ENCODE results near the gene RNF149. TPM values are rescaled to one million over a fixed set of nuclear protein-coding genes. Genes with fewer than 3 reads are reported as not detected.
A peak's percentile ranks its signal among the peaks of the same experiment; 100 is the strongest.
"Not testable (repeated sequence)": the region's sequence is repeated elsewhere in the genome, so short reads cannot be mapped to it uniquely, and the experiment has no call there.

RNF149 gene
- total RNA-seq, 1 donor from 2014 or later = 120 TPM

GRCh38 chr2:101354420-101355311 lies 46.2 kb upstream of the RNF149 start:
- Histone ChIP-seq H3K36me3 (ENCODE audit: control insufficient read depth, insufficient read depth, low read length) (no peaks in the 10 kb centered on the region), H3K4me3 (ENCODE audit: low read depth, low read length) (no peak overlapping the region), H3K27me3 (ENCODE audit: control insufficient read depth, insufficient read depth, low read length) (no peaks in the 10 kb centered on the region)
- no peak for DNase-seq (ENCODE audit: low read depth)
- FAIRE-seq = no peak
- TF ChIP-seq CTCF (IDR thresholded peaks at IDR 0.05; ENCODE audit: insufficient read depth, low read length, severe bottlenecking) = no peak

- not testable (repeated sequence) for DNase-seq (ENCODE audit: low read depth)
These were observed 44.1 kb upstream of the RNF149 start for GRCh38 chr2:101352631-101353030.

GRCh38 chr2:101351207-101351606 lies 42.7 kb upstream of the RNF149 start:
- Histone ChIP-seq H3K36me3 (ENCODE audit: control insufficient read depth, insufficient read depth, low read length) (no peaks in the 10 kb centered on the region), H3K27me3 (ENCODE audit: control insufficient read depth, insufficient read depth, low read length) (no peaks in the 10 kb centered on the region), H3K4me3 (ENCODE audit: low read depth, low read length) (no peak overlapping the region)
- no peak for TF ChIP-seq CTCF (IDR thresholded peaks at IDR 0.05; ENCODE audit: insufficient read depth, low read length, severe bottlenecking)
- no peak for FAIRE-seq
- no peak for DNase-seq (ENCODE audit: low read depth)

More at GRCh38 chr2:101352631-101353030, 44.1 kb upstream of the RNF149 start:
- not testable (repeated sequence) for H3K4me3 ChIP-seq (ENCODE audit: low read depth, low read length); FAIRE-seq; H3K36me3 ChIP-seq (ENCODE audit: control insufficient read depth, insufficient read depth, low read length); H3K27me3 ChIP-seq (ENCODE audit: control insufficient read depth, insufficient read depth, low read length)

DNA sequence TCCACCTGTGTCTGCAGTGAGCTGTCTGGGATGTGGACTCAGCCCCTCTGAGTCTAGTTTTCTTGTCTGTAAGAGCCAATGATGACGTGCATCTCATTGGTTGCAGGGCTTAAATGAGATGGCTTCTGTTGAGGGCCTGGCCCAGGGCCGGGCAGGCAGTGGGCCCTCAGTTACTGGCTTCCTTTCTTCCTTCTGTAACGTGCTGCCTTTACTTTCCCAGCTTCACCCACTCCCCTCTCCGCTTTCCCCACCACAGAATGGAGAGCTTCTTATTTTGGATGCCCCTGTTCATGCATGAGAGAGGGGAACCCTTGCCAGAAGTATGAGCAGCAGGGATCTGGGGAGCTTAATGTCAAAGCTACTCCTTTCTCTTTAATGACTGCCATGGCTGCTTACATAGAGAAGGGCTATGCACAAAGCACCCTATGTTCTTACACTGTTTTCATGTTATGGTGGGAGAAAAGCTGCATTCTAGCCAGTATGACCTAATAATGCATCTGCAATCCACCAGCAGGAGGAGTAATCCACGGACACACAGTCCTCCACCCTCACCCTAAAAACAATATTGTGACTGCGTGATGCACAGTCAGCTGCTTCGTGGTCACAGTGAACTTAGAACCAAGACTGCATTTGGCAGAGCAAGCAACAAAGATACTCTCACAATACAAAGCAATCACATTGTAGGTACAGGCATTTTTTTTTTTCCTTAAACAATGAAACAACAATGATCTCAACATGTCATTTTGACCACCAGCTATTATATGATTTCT lies 41.6 kb upstream of the RNF149 start:
- DNase-seq (ENCODE audit: low read depth) = peak; percentile 32

GRCh38 chr2:101348883-101349282 lies 40.4 kb upstream of the RNF149 start:
- no peak for TF ChIP-seq CTCF (IDR thresholded peaks at IDR 0.05; ENCODE audit: insufficient read depth, low read length, severe bottlenecking)
- no peak overlapping the region for H3K4me3 ChIP-seq (ENCODE audit: low read depth, low read length)
- H3K27me3 ChIP-seq (ENCODE audit: control insufficient read depth, insufficient read depth, low read length) = no peaks in the 10 kb centered on the region
- FAIRE-seq = no peak
- H3K36me3 ChIP-seq (ENCODE audit: control insufficient read depth, insufficient read depth, low read length) = no peaks in the 10 kb centered on the region
- no peak for DNase-seq (ENCODE audit: low read depth)

More for the DNA sequence above, 41.6 kb upstream of the RNF149 start:
- H3K27me3 ChIP-seq (ENCODE audit: control insufficient read depth, insufficient read depth, low read length) = no peaks in the 10 kb centered on the region
- peak; percentile 26 for TF ChIP-seq CTCF (IDR thresholded peaks at IDR 0.05; ENCODE audit: insufficient read depth, low read length, severe bottlenecking)
- FAIRE-seq = no peak
- H3K36me3 ChIP-seq (ENCODE audit: control insufficient read depth, insufficient read depth, low read length) = no peaks in the 10 kb centered on the region
- H3K4me3 ChIP-seq (ENCODE audit: low read depth, low read length) = no peak overlapping the region

- TF ChIP-seq CTCF (IDR thresholded peaks at IDR 0.05; ENCODE audit: insufficient read depth, low read length, severe bottlenecking) = no peak
- Histone ChIP-seq H3K4me3 (ENCODE audit: low read depth, low read length) (no peak overlapping the region), H3K27me3 (ENCODE audit: control insufficient read depth, insufficient read depth, low read length) (no peaks in the 10 kb centered on the region), H3K36me3 (ENCODE audit: control insufficient read depth, insufficient read depth, low read length) (no peaks in the 10 kb centered on the region)
- FAIRE-seq (no peak), DNase-seq (ENCODE audit: low read depth) (no peak)
These were observed 38.4 kb upstream of the RNF149 start for GRCh38 chr2:101346909-101347308.
